HUES48 (cell line): ENCODE results near the gene IL17RC.
"Not testable (repeated sequence)": the region's sequence is repeated elsewhere in the genome, so short reads cannot be mapped to it uniquely, and the experiment has no call there.

Source experiments
- H3K27ac ChIP-seq: one replicate; pipeline ENCODE4 v1.7.0; 2013; ENCODE audit warnings: low read depth, low read length, inconsistent platforms
- H3K27me3 ChIP-seq: 2 replicates; pipeline ENCODE4 v1.6.1; 2013; ENCODE audit warnings: mild to moderate bottlenecking, low read length; ENCODE audit not compliant: control insufficient read depth, insufficient read depth
- H3K36me3 ChIP-seq: 2 replicates; pipeline ENCODE4 v1.6.1; 2013; ENCODE audit warnings: low read length; ENCODE audit not compliant: control insufficient read depth, insufficient read depth
- H3K4me1 ChIP-seq: 2 replicates; pipeline ENCODE4 v1.6.1; 2013; ENCODE audit warnings: mild to moderate bottlenecking, low read length; ENCODE audit not compliant: control insufficient read depth, insufficient read depth
- H3K4me3 ChIP-seq: 2 replicates; pipeline ENCODE4 v1.5.1; 2013; ENCODE audit warnings: mild to moderate bottlenecking, low read depth, low read length
- H3K9ac ChIP-seq: 2 replicates; pipeline ENCODE4 v1.6.1; 2013; ENCODE audit warnings: mild to moderate bottlenecking, low read depth, low read length, moderate library complexity
- H3K9me3 ChIP-seq: 2 replicates; pipeline ENCODE4 v1.6.1; 2013; ENCODE audit warnings: low read length; ENCODE audit not compliant: control insufficient read depth, insufficient read depth

Gene IL17RC

GRCh38 chr3:9937486-9938238 lies 20.8 kb downstream of the IL17RC start:
- H3K36me3 ChIP-seq, result peaks cover 18% of the 10 kb centered on the region
- no peak overlapping the region for H3K27ac ChIP-seq
- no peaks in the 10 kb centered on the region for H3K9me3 ChIP-seq
- no peaks in the 10 kb centered on the region for H3K27me3 ChIP-seq
- H3K4me1 ChIP-seq, result peaks cover 7% of the 10 kb centered on the region
- no peak overlapping the region for H3K4me3 ChIP-seq
- H3K9ac ChIP-seq, result no peak overlapping the region

- no peak overlapping the region for H3K27ac ChIP-seq
- H3K9me3 ChIP-seq, result no peaks in the 10 kb centered on the region
- H3K36me3 ChIP-seq, result peaks cover 18% of the 10 kb centered on the region
- H3K4me1 ChIP-seq, result peaks cover 7% of the 10 kb centered on the region
- H3K27me3 ChIP-seq, result no peaks in the 10 kb centered on the region
- no peak overlapping the region for H3K9ac ChIP-seq
- H3K4me3 ChIP-seq, result no peak overlapping the region
Observed at GRCh38 chr3:9938966-9939365, 22.1 kb downstream of the IL17RC start.

- H3K9ac ChIP-seq, result not testable (repeated sequence)
Observed at GRCh38 chr3:9939906-9940305, 23.0 kb downstream of the IL17RC start.

GRCh38 chr3:9940746-9941145 lies 23.8 kb downstream of the IL17RC start:
- Histone ChIP-seq H3K36me3 (peaks cover 11% of the 10 kb centered on the region), H3K9ac (no peak overlapping the region), H3K27ac (no peak overlapping the region), H3K27me3 (0 out of 2 replicates have a peak, but pooled peaks cover 3% of the 10 kb centered on the region), H3K4me1 (no peaks in the 10 kb centered on the region), H3K4me3 (no peak overlapping the region), H3K9me3 (no peaks in the 10 kb centered on the region)

More at GRCh38 chr3:9939906-9940305, 23.0 kb downstream of the IL17RC start:
- H3K4me1 ChIP-seq, H3K4me3 ChIP-seq, H3K27ac ChIP-seq, H3K9me3 ChIP-seq, H3K27me3 ChIP-seq: not testable (repeated sequence)
- peaks cover 18% of the 10 kb centered on the region for H3K36me3 ChIP-seq

GRCh38 chr3:9942164-9942563 lies 25.3 kb downstream of the IL17RC start:
- H3K9me3 ChIP-seq, result no peaks in the 10 kb centered on the region
- no peak overlapping the region for H3K27ac ChIP-seq

GRCh38 chr3:9942934-9943690 lies 26.2 kb downstream of the IL17RC start:
- Histone ChIP-seq H3K9ac (no peak overlapping the region), H3K27me3 (0 out of 2 replicates have a peak, but pooled peaks cover 3% of the 10 kb centered on the region), H3K4me1 (no peaks in the 10 kb centered on the region; the same call in 1 of the 2 replicates), H3K4me3 (no peak overlapping the region), H3K9me3 (no peaks in the 10 kb centered on the region), H3K27ac (no peak overlapping the region), H3K36me3 (no peaks in the 10 kb centered on the region)

More at GRCh38 chr3:9942164-9942563, 25.3 kb downstream of the IL17RC start:
- Histone ChIP-seq H3K4me1 (no peaks in the 10 kb centered on the region; the same call in 1 of the 2 replicates), H3K4me3 (no peak overlapping the region), H3K9ac (no peak overlapping the region), H3K36me3 (peaks cover 6% of the 10 kb centered on the region), H3K27me3 (0 out of 2 replicates have a peak, but pooled peaks cover 3% of the 10 kb centered on the region)

GRCh38 chr3:9944271-9944670 lies 27.4 kb downstream of the IL17RC start:
- H3K4me3 ChIP-seq, result no peak overlapping the region

GRCh38 chr3:9945358-9945757 lies 28.5 kb downstream of the IL17RC start:
- Histone ChIP-seq H3K4me1 (no peaks in the 10 kb centered on the region; the same call in 1 of the 2 replicates), H3K9me3 (no peaks in the 10 kb centered on the region), H3K9ac (no peak overlapping the region), H3K36me3 (peaks cover 10% of the 10 kb centered on the region; the same call in 1 of the 2 replicates), H3K27me3 (0 out of 2 replicates have a peak, but pooled peaks cover 3% of the 10 kb centered on the region), H3K27ac (no peak overlapping the region), H3K4me3 (no peak overlapping the region)

More at GRCh38 chr3:9944271-9944670, 27.4 kb downstream of the IL17RC start:
- Histone ChIP-seq H3K36me3 (peaks cover 6% of the 10 kb centered on the region; the same call in 1 of the 2 replicates), H3K4me1 (no peaks in the 10 kb centered on the region; the same call in 1 of the 2 replicates), H3K9ac (no peak overlapping the region), H3K27me3 (0 out of 2 replicates have a peak, but pooled peaks cover 3% of the 10 kb centered on the region), H3K27ac (no peak overlapping the region), H3K9me3 (no peaks in the 10 kb centered on the region)

GRCh38 chr3:9946112-9947024 lies 29.5 kb downstream of the IL17RC start:
- H3K27me3 ChIP-seq, result 0 out of 2 replicates have a peak, but pooled peaks cover 3% of the 10 kb centered on the region
- no peak overlapping the region for H3K9ac ChIP-seq
- H3K4me3 ChIP-seq, result peak overlapping the region; percentile 69
- peak overlapping the region; percentile 4 for H3K27ac ChIP-seq
- H3K4me1 ChIP-seq, result no peaks in the 10 kb centered on the region; the same call in 1 of the 2 replicates
- no peaks in the 10 kb centered on the region for H3K9me3 ChIP-seq
- peaks cover 10% of the 10 kb centered on the region; the same call in 1 of the 2 replicates for H3K36me3 ChIP-seq
